Esophagus squamous epithelium (tissue), 5 donors: ENCODE results near the gene CLPTM1L. TPM values are rescaled to one million over a fixed set of nuclear protein-coding genes. Genes with fewer than 3 reads are reported as not detected.
A peak's percentile ranks its signal among the peaks of the same experiment; 100 is the strongest.
"Not testable (repeated sequence)": the region's sequence is repeated elsewhere in the genome, so short reads cannot be mapped to it uniquely, and the experiment has no call there.

Experiments used
- DNase-seq: peaks from one replicate; lab custom pipeline; 2025; lab: John Stamatoyannopoulos, UW
- H3K27ac ChIP-seq, 4 donors: fragments of 200-600 bp; sonication (generic); one replicate each; pipeline ENCODE4 v1.5.1; 2016 to 2019; ENCODE audit warnings: mild to moderate bottlenecking in 1 of 4
- H3K27me3 ChIP-seq, 4 donors: fragments of 200-600 bp; sonication (generic); 1 replicate in 3 of 4; 2 replicates in 1 of 4; pipeline versions ENCODE4 v1.5.1 to v1.6.0; 2017 to 2021; ENCODE audit warnings: antibody characterized with exemption in 1 of 4
- H3K36me3 ChIP-seq, 3 donors: fragments of 200-600 bp; sonication (generic); one replicate each; pipeline ENCODE4 v1.5.1; 2016 to 2019
- H3K4me1 ChIP-seq, 3 donors: fragments of 200-600 bp; sonication (generic); one replicate each; pipeline ENCODE4 v1.5.1; 2017 to 2019
- H3K4me3 ChIP-seq, 4 donors: fragments of 200-600 bp; sonication (generic); 1 replicate in 3 of 4; 2 replicates in 1 of 4; pipeline ENCODE4 v1.5.1; 2016 to 2019; ENCODE audit warnings: mild to moderate bottlenecking in 2 of 4, moderate library complexity in 1 of 4
- H3K9me3 ChIP-seq, 3 donors: fragments of 200-600 bp; sonication (generic); one replicate each; pipeline ENCODE4 v1.5.1; 2016 to 2019
- CTCF ChIP-seq, 6 experiments: fragments of 450-650 bp in 4 of 6; fragments of 200-600 bp in 2 of 6; sonication (generic) in 2 of 6; IDR thresholded peaks; one replicate each; pipeline ENCODE4 v1.5.1; 2016 to 2019; ENCODE audit warnings: antibody characterized with exemption in 6 of 6, mild to moderate bottlenecking in 4 of 6, moderate library complexity in 4 of 6
- POLR2A ChIP-seq, 4 donors: fragments of 450-650 bp; IDR thresholded peaks; one replicate each; pipeline ENCODE4 v1.6.1; 2017; ENCODE audit warnings: antibody characterized with exemption in 4 of 4, mild to moderate bottlenecking in 4 of 4, moderate library complexity in 3 of 4
- WGBS, 2 donors: methylation state at CpG; one replicate each; pipeline ENCODE4 v1.1.5; 2018; 5-methylcytosine and 5-hydroxymethylcytosine counted together
- intact Hi-C: fragments of 100-400 bp; cut with DNase I; formaldehyde crosslinking; loops from one replicate; pipeline ENCODE4 v1.15.0; 2022
- total RNA-seq, 4 donors: library from RNA; depleted of rRNA; stranded (reverse); fragments of >200 nt; gene quantifications; one replicate each; pipeline ENCODE4 v1.1.0, GENCODE V29; 2016
- donor health status: DM: yes; HTN: yes; CAD: no.

CLPTM1L gene
- total RNA-seq, 4 donors from 2014 or later: 42.8 to 75.2 (median 65.1) TPM

- WGBS, 2 donors: 65 to 75% methylated on average over 5 to 7 of the region's 19 CpGs
Measured at GRCh38 chr5:1335540-1336095, 9.3 kb downstream of the CLPTM1L start.

GRCh38 chr5:1334831-1335539 lies 9.9 kb downstream of the CLPTM1L start:
- no peak overlapping the region for H3K4me3 ChIP-seq
- intact Hi-C loops: no loop called here
- H3K9me3 ChIP-seq: no peaks in the 10 kb centered on the region

More at GRCh38 chr5:1335540-1336095, 9.3 kb downstream of the CLPTM1L start:
- no peaks in the 10 kb centered on the region for H3K9me3 ChIP-seq
- no peaks in the 10 kb centered on the region for H3K27me3 ChIP-seq
- H3K27ac ChIP-seq: no peak overlapping the region
- H3K4me1 ChIP-seq: peaks cover 4 to 28% (median 11%) of the 10 kb centered on the region in 3 donors
- peaks cover 32 to 100% (median 49%) of the 10 kb centered on the region in 3 donors for H3K36me3 ChIP-seq
- H3K4me3 ChIP-seq: no peak overlapping the region
- DNase-seq: no peak
- TF ChIP-seq CTCF (IDR thresholded peaks at IDR 0.05) (no peak), POLR2A (IDR thresholded peaks at IDR 0.05) (no peak)
- intact Hi-C loops: no loop called here

GRCh38 chr5:1333986-1334385 lies 10.9 kb downstream of the CLPTM1L start:
- intact Hi-C loops: no loop called here
- 86 to 90% methylated on average over 5 to 12 of the region's 14 CpGs for WGBS, 2 donors

More at GRCh38 chr5:1334831-1335539, 9.9 kb downstream of the CLPTM1L start:
- TF ChIP-seq CTCF (IDR thresholded peaks at IDR 0.05): no peak
- no peak for TF ChIP-seq POLR2A (IDR thresholded peaks at IDR 0.05)
- no peak for DNase-seq
- Histone ChIP-seq H3K36me3 (peaks cover 29 to 100% (median 49%) of the 10 kb centered on the region in 3 donors), H3K4me1 (peaks cover 9 to 34% (median 14%) of the 10 kb centered on the region in 3 donors), H3K27me3 (no peaks in the 10 kb centered on the region), H3K27ac (no peak overlapping the region)
- WGBS, 2 donors: 92 to 96% methylated on average over 11 to 17 of the region's 32 CpGs

GRCh38 chr5:1333286-1333685 lies 11.6 kb downstream of the CLPTM1L start:
- intact Hi-C loops, H3K4me3 ChIP-seq, H3K9me3 ChIP-seq, H3K27ac ChIP-seq, H3K27me3 ChIP-seq, DNase-seq: not testable (repeated sequence)
- peaks cover 24 to 96% (median 46%) of the 10 kb centered on the region in 3 donors for H3K36me3 ChIP-seq
- H3K4me1 ChIP-seq: peaks cover 12 to 48% (median 15%) of the 10 kb centered on the region in 3 donors
- 86 to 88% methylated on average over 5 of the region's 5 CpGs for WGBS, 2 donors

More at GRCh38 chr5:1333986-1334385, 10.9 kb downstream of the CLPTM1L start:
- DNase-seq: no peak
- Histone ChIP-seq H3K27me3 (no peaks in the 10 kb centered on the region), H3K27ac (no peak overlapping the region), H3K4me3 (no peak overlapping the region), H3K4me1 (peaks cover 12 to 41% (median 15%) of the 10 kb centered on the region in 3 donors), H3K36me3 (peaks cover 27 to 99% (median 49%) of the 10 kb centered on the region in 3 donors), H3K9me3 (no peaks in the 10 kb centered on the region)
- TF ChIP-seq CTCF (IDR thresholded peaks at IDR 0.05): no peak
- no peak for TF ChIP-seq POLR2A (IDR thresholded peaks at IDR 0.05)

GRCh38 chr5:1332461-1333001 lies 12.4 kb downstream of the CLPTM1L start:
- peaks cover 12 to 50% (median 15%) of the 10 kb centered on the region in 3 donors for H3K4me1 ChIP-seq
- no peak for DNase-seq
- 64 to 83% methylated on average over 9 to 11 of the region's 11 CpGs for WGBS, 2 donors
- no peaks in the 10 kb centered on the region for H3K9me3 ChIP-seq
- intact Hi-C loops: no loop called here
- TF ChIP-seq POLR2A (IDR thresholded peaks at IDR 0.05) (no peak), CTCF (IDR thresholded peaks at IDR 0.05) (no peak)
- H3K27me3 ChIP-seq: no peaks in the 10 kb centered on the region
- peak overlapping the region in 2 of 4 donors; percentile 32 to 84 for H3K27ac ChIP-seq
- H3K4me3 ChIP-seq: no peak overlapping the region
- H3K36me3 ChIP-seq: peaks cover 19 to 89% (median 39%) of the 10 kb centered on the region in 3 donors
